DMS153 treated with DMSO at 0.1 percent for 48 hours (cell line): Measurements from ENCODE around the gene CORO1C.
"Not testable (repeated sequence)": the region's sequence is repeated elsewhere in the genome, so short reads cannot be mapped to it uniquely, and the experiment has no call there.

Experiments
- DNase-seq: peaks from one replicate; lab custom pipeline; 2025; ENCODE audit not compliant: unreplicated experiment; lab: John Stamatoyannopoulos, UW

The CORO1C gene

GRCh38 chr12:108638141-108638827 lies 93.0 kb downstream of the CORO1C start:
- no peak for DNase-seq

GRCh38 chr12:108637222-108637971 lies 93.9 kb downstream of the CORO1C start:
- DNase-seq: no peak

GRCh38 chr12:108635997-108636808 lies 95.1 kb downstream of the CORO1C start:
- no peak for DNase-seq

- no peak for DNase-seq
These were observed 95.9 kb downstream of the CORO1C start for GRCh38 chr12:108635201-108635996.

GRCh38 chr12:108634341-108634751 lies 97.0 kb downstream of the CORO1C start:
- no peak for DNase-seq

GRCh38 chr12:108633534-108634248 lies 97.6 kb downstream of the CORO1C start, which contains the start of gene SELPLG:
Gene SELPLG (minus strand): TSS chr12:108633894. CDS start chr12:108624307, 9,587 bp downstream.
- no peak for DNase-seq

- DNase-seq: no peak
These were observed 98.2 kb downstream of the CORO1C start for GRCh38 chr12:108633081-108633533.

- DNase-seq: not testable (repeated sequence)
These were observed 100.1 kb downstream of the CORO1C start for GRCh38 chr12:108631261-108631660.

GRCh38 chr12:108630481-108631207 lies 100.7 kb downstream of the CORO1C start:
- DNase-seq: no peak

GRCh38 chr12:108629824-108630476 lies 101.4 kb downstream of the CORO1C start:
- DNase-seq: no peak

- DNase-seq: no peak
These were observed 102.2 kb downstream of the CORO1C start for GRCh38 chr12:108629151-108629550.

GRCh38 chr12:108627134-108627920 lies 104.0 kb downstream of the CORO1C start:
- no peak for DNase-seq

GRCh38 chr12:108625228-108625627 lies 106.1 kb downstream of the CORO1C start:
- DNase-seq: no peak

- no peak for DNase-seq
These were observed 107.7 kb downstream of the CORO1C start for GRCh38 chr12:108623577-108623976.

- no peak for DNase-seq
These were observed 108.3 kb downstream of the CORO1C start for GRCh38 chr12:108622921-108623514.

- DNase-seq: peak; percentile 44
These were observed 108.9 kb downstream of the CORO1C start for GRCh38 chr12:108622421-108622820.

- DNase-seq: no peak
These were observed 110.2 kb downstream of the CORO1C start for GRCh38 chr12:108621161-108621560.
